ENCODE data around the gene IMPDH2. TPM values are rescaled to one million over a fixed set of nuclear protein-coding genes. Genes with fewer than 3 reads are reported as not detected.
"Not testable (repeated sequence)": the region's sequence is repeated elsewhere in the genome, so short reads cannot be mapped to it uniquely, and the experiment has no call there.

Gene IMPDH2
- total RNA-seq, 1 experiment from 2014 or later = 248 TPM

- in situ Hi-C loops (cut with HindIII; ENCODE audit: low sequenced_read_pairs) = no loop called here
- no peak for DNase-seq (ENCODE audit: low spot score)
Observed at GRCh38 chr3:49022688-49023171, 6.5 kb downstream of the IMPDH2 start.

DNA sequence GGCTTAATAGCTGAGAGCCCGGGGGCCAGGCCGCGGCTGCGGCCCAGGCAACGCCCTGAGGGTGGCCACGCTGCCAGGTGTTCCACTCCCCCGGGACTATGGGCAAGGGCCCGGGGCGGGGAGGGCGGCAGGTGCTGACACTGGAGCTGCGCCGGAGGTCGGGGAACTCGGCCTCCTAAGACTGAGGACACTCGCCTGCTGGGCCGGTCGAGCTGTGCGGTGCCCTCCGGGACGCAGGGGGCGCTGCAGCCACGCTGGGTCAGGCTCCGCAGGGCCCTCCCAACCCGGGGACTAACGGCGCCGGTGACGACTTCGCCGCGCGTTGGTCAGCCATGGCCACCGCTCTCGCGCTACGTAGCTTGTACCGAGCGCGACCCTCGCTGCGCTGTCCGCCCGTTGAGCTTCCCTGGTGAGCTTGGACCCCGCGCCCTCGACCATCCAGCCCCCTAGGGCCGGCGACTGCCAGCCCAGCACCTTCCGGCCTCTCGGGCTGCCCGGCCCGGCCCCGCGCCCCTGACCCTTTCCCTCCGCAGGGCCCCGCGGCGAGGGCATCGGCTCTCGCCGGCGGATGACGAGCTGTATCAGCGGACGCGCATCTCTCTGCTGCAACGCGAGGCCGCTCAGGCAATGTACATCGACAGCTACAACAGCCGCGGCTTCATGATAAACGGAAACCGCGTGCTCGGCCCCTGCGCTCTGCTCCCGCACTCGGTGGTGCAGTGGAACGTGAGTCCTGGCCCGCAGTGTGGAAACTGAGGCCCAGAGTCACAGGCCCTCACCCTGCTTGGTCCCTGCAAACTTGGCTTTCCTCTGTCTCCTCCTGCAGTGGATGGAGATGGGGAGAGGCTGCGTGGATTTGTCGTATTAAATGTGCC, 7.1 kb downstream of the IMPDH2 start, which contains the start of gene NDUFAF3:
NDUFAF3 (plus strand) TSS at position 309 of the 875 bp plus-strand sequence; CDS start at position 333, 24 bp downstream.
- peak; percentile 87 for DNase-seq (ENCODE audit: low spot score)
- in situ Hi-C loops (cut with HindIII; ENCODE audit: low sequenced_read_pairs) = no loop called here

- DNase-seq (ENCODE audit: low spot score) = peak; percentile 97
- in situ Hi-C loops (cut with HindIII; ENCODE audit: low sequenced_read_pairs) = no loop called here
Observed at GRCh38 chr3:49021213-49021812, 7.9 kb downstream of the IMPDH2 start.

- DNase-seq (ENCODE audit: low spot score) = no peak
- in situ Hi-C loops (cut with HindIII; ENCODE audit: low sequenced_read_pairs) = no loop called here
Observed at GRCh38 chr3:49020330-49021212, 8.6 kb downstream of the IMPDH2 start.

GRCh38 chr3:49019941-49020329, 9.3 kb downstream of the IMPDH2 start:
- in situ Hi-C loops (cut with HindIII; ENCODE audit: low sequenced_read_pairs) = no loop called here
- no peak for DNase-seq (ENCODE audit: low spot score)

GRCh38 chr3:49018707-49019006, 10.5 kb downstream of the IMPDH2 start:
- DNase-seq (ENCODE audit: low spot score) = no peak
- in situ Hi-C loops (cut with HindIII; ENCODE audit: low sequenced_read_pairs) = no loop called here

GRCh38 chr3:49017971-49018706, 11.1 kb downstream of the IMPDH2 start, which contains the start of gene DALRD3:
DALRD3 (minus strand) TSS chr3:49018580; CDS start chr3:49018564, 16 bp downstream.
- peak; percentile 84 for DNase-seq (ENCODE audit: low spot score)

GRCh38 chr3:49017229-49017970, 11.8 kb downstream of the IMPDH2 start:
- in situ Hi-C loops (cut with HindIII; ENCODE audit: low sequenced_read_pairs) = no loop called here
- DNase-seq (ENCODE audit: low spot score) = no peak

More at GRCh38 chr3:49017971-49018706, 11.1 kb downstream of the IMPDH2 start, which contains the start of gene DALRD3:
- in situ Hi-C loops (cut with HindIII; ENCODE audit: low sequenced_read_pairs) = no loop called here

- no peak for DNase-seq (ENCODE audit: low spot score)
- in situ Hi-C loops (cut with HindIII; ENCODE audit: low sequenced_read_pairs) = no loop called here
Observed at GRCh38 chr3:49016414-49017228, 12.6 kb downstream of the IMPDH2 start.

GRCh38 chr3:49015765-49016164, 13.4 kb downstream of the IMPDH2 start:
- DNase-seq (ENCODE audit: low spot score) = no peak
- in situ Hi-C loops (cut with HindIII; ENCODE audit: low sequenced_read_pairs) = no loop called here

GRCh38 chr3:49015072-49015471, 14.1 kb downstream of the IMPDH2 start:
- in situ Hi-C loops (cut with HindIII; ENCODE audit: low sequenced_read_pairs) = no loop called here
- no peak for DNase-seq (ENCODE audit: low spot score)

- DNase-seq (ENCODE audit: low spot score) = peak; percentile 30
- in situ Hi-C loops (cut with HindIII; ENCODE audit: low sequenced_read_pairs) = no loop called here
Observed at GRCh38 chr3:49013738-49014660, 15.2 kb downstream of the IMPDH2 start.

GRCh38 chr3:49013113-49013737, 16.0 kb downstream of the IMPDH2 start:
- in situ Hi-C loops (cut with HindIII; ENCODE audit: low sequenced_read_pairs) = no loop called here
- DNase-seq (ENCODE audit: low spot score) = no peak

GRCh38 chr3:49012441-49013017, 16.7 kb downstream of the IMPDH2 start:
- in situ Hi-C loops (cut with HindIII; ENCODE audit: low sequenced_read_pairs) = no loop called here
- no peak for DNase-seq (ENCODE audit: low spot score)

GRCh38 chr3:49009396-49009795, 19.8 kb downstream of the IMPDH2 start:
- no peak for DNase-seq (ENCODE audit: low spot score)

GRCh38 chr3:49008627-49009026, 20.6 kb downstream of the IMPDH2 start:
- DNase-seq (ENCODE audit: low spot score); in situ Hi-C loops (cut with HindIII; ENCODE audit: low sequenced_read_pairs): not testable (repeated sequence)

More at GRCh38 chr3:49009396-49009795, 19.8 kb downstream of the IMPDH2 start:
- in situ Hi-C loops (cut with HindIII; ENCODE audit: low sequenced_read_pairs) = no loop called here

All from G401 (cell line).